ENCODE measurements around the gene DOK7. TPM values are rescaled to one million over a fixed set of nuclear protein-coding genes. Genes with fewer than 3 reads are reported as not detected.

The DOK7 gene
- total RNA-seq, 1 experiment from 2014 or later: not detected

DNA sequence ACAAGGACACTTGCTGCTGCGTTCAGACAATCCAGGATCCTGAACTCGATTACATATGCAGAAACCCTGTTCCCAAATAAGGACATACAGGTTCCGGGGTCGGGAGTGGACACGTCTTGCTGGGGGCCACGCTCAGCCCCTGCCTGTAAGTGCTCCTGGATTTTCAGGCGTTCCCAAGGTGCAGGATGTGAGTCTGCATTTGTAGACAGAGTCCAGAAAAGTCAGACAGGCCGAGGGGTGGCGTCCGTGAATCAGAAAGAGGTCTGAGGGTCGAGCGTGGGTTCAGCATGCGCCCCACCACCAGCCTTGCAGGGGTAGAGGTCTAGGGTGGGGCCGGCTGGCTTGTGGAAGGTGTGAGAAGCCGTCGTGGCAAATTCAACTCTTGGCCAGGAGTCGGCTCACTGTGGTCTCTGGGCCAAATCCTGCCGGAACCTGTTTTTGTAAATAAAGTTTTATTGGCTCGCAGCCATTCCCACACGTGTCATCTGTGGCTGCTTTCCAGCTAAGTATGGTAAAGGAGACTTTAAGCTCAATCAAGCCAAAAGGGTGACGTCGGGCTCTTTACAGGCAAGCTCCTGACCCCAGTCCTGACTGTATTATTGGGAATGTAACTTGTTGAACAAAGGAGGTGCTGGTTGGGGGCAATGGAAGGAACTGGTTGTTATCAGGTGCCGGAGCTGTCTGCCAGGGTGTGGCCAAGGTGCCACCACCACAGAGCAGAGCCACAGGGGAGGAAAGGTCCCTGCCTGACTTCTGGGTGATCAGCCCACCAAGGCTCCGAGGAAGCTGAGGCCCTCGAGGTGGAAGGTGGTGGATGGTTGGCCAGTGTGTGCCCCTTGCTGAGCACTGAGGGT, 7.4 kb downstream of the DOK7 start:
- no peak for DNase-seq (ENCODE audit: low spot score)
- no peak overlapping the region for H3K4me3 ChIP-seq (ENCODE audit: low read depth, low read length, poor library complexity, severe bottlenecking)
- H3K4me1 ChIP-seq (ENCODE audit: insufficient read depth, low read length, poor library complexity, severe bottlenecking): no peaks in the 10 kb centered on the region
- no peak overlapping the region for H3K27ac ChIP-seq (ENCODE audit: low read depth, low read length, poor library complexity, severe bottlenecking)
- no peaks in the 10 kb centered on the region for H3K27me3 ChIP-seq (replicated peaks; ENCODE audit: insufficient read depth, low read depth, low read length, poor library complexity)
- no peaks in the 10 kb centered on the region for H3K9me3 ChIP-seq (ENCODE audit: low read depth, low read length, poor library complexity, severe bottlenecking)
- intact Hi-C loops (cut with micrococcal nuclease; ENCODE audit: unreplicated experiment): no loop called here
- no TSS peak for BruUV-seq (replicated peaks)
- CTCF ChIA-PET: no interaction called here
- POLR2A ChIA-PET (ENCODE audit: low non-redundant PET): no interaction called here
- H3K36me3 ChIP-seq (ENCODE audit: insufficient read depth, low read length, poor library complexity, severe bottlenecking): no peaks in the 10 kb centered on the region
- TF ChIP-seq EZH2 (IDR thresholded peaks at IDR 0.05; ENCODE audit: borderline replicate concordance, low read depth, low read length, poor library complexity, severe bottlenecking): no peak
- no peak for TF ChIP-seq CTCF (conservative IDR thresholded peaks at IDR 0.05; ENCODE audit: low read depth, low read length)

DNA sequence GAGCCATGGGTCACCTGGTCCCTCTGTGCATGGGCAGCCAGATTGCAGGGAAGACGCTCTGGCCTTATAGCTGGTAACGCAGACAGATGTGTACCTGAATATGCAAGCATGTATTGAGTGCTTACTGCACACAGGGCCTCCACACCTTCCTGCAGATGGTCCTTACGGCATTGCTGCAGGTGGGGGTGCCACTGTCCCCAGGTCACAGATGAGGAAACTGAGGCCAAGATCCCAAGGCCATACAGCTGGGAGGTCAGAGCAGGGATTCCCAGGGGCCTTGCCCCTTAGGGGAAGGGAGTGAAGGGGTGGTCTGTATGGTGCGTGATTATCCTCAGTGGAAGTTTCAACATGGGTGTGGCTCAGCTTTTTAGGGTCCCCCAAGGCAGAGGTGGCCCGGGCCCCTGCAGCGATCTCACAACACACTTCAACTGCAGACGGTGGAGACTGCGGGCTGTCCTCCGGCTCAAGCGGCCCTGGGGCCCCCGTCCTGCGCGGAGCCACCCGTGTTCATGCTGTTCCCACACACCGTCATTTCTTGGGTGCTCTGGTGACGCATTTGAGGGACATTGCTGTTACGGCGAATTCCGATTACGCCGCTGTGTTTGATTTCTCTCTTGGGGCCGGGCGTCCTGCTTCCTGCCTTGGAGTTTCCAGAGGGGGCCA, 8.1 kb downstream of the DOK7 start:
- TF ChIP-seq CTCF (conservative IDR thresholded peaks at IDR 0.05; ENCODE audit: low read depth, low read length): no peak
- no peak for TF ChIP-seq EZH2 (IDR thresholded peaks at IDR 0.05; ENCODE audit: borderline replicate concordance, low read depth, low read length, poor library complexity, severe bottlenecking)

DNA sequence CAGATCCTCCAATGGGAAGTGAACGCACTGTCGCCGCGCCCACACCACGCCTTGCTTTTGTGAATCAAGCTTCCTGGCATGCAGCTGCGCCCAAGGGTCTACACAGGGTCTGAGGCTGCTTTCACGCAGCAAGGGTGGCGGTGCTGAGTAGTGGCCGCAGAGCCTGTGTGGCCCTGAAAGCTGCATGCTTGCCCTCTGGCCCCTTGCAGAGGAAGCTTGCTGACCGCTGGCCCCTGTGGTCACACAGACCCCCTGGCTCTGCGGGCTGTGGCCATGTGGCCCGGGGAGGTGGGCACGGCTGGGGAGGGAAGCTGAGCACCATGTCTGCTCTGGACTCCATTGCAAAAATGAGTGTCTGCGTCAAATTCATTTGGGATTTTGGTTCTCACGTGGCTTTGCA, 8.8 kb downstream of the DOK7 start:
- no peak overlapping the region for H3K4me3 ChIP-seq (ENCODE audit: low read depth, low read length, poor library complexity, severe bottlenecking)
- no peaks in the 10 kb centered on the region for H3K9me3 ChIP-seq (ENCODE audit: low read depth, low read length, poor library complexity, severe bottlenecking)
- H3K27ac ChIP-seq (ENCODE audit: low read depth, low read length, poor library complexity, severe bottlenecking): no peak overlapping the region
- TF ChIP-seq EZH2 (IDR thresholded peaks at IDR 0.05; ENCODE audit: borderline replicate concordance, low read depth, low read length, poor library complexity, severe bottlenecking) (no peak), CTCF (conservative IDR thresholded peaks at IDR 0.05; ENCODE audit: low read depth, low read length) (no peak)
- no peaks in the 10 kb centered on the region for H3K36me3 ChIP-seq (ENCODE audit: insufficient read depth, low read length, poor library complexity, severe bottlenecking)
- CTCF ChIA-PET: no interaction called here
- POLR2A ChIA-PET (ENCODE audit: low non-redundant PET): no interaction called here
- intact Hi-C loops (cut with micrococcal nuclease; ENCODE audit: unreplicated experiment): no loop called here
- DNase-seq (ENCODE audit: low spot score): no peak
- no peaks in the 10 kb centered on the region for H3K27me3 ChIP-seq (replicated peaks; ENCODE audit: insufficient read depth, low read depth, low read length, poor library complexity)
- H3K4me1 ChIP-seq (ENCODE audit: insufficient read depth, low read length, poor library complexity, severe bottlenecking): no peaks in the 10 kb centered on the region
- BruUV-seq (replicated peaks): no TSS peak

More for the DNA sequence above, 8.1 kb downstream of the DOK7 start:
- H3K4me3 ChIP-seq (ENCODE audit: low read depth, low read length, poor library complexity, severe bottlenecking): no peak overlapping the region
- no peaks in the 10 kb centered on the region for H3K27me3 ChIP-seq (replicated peaks; ENCODE audit: insufficient read depth, low read depth, low read length, poor library complexity)
- POLR2A ChIA-PET (ENCODE audit: low non-redundant PET): no interaction called here
- intact Hi-C loops (cut with micrococcal nuclease; ENCODE audit: unreplicated experiment): no loop called here
- H3K4me1 ChIP-seq (ENCODE audit: insufficient read depth, low read length, poor library complexity, severe bottlenecking): no peaks in the 10 kb centered on the region
- CTCF ChIA-PET: no interaction called here
- DNase-seq (ENCODE audit: low spot score): no peak
- no peak overlapping the region for H3K27ac ChIP-seq (ENCODE audit: low read depth, low read length, poor library complexity, severe bottlenecking)
- H3K9me3 ChIP-seq (ENCODE audit: low read depth, low read length, poor library complexity, severe bottlenecking): no peaks in the 10 kb centered on the region
- no TSS peak for BruUV-seq (replicated peaks)
- no peaks in the 10 kb centered on the region for H3K36me3 ChIP-seq (ENCODE audit: insufficient read depth, low read length, poor library complexity, severe bottlenecking)

Data from A673 (cell line).